Fibroblast of mammary gland (primary cell): ENCODE data around the gene LILRA1.
"Not testable (repeated sequence)": the region's sequence is repeated elsewhere in the genome, so short reads cannot be mapped to it uniquely, and the experiment has no call there.

Experiments
- DNase-seq: peaks from one replicate; pipeline ENCODE4 v3.0.0-alpha.2; 2010; ENCODE audit warnings: low read depth
- H3K4me3 ChIP-seq: 2 replicates; pipeline ENCODE4 v1.5.1; 2011; ENCODE audit warnings: low read depth, mild to moderate bottlenecking, low read length, moderate library complexity; ENCODE audit not compliant: control insufficient read depth
- TF ChIP-seq, protein P1 (sequence below): conservative IDR thresholded peaks from 2 replicates; pipeline ENCODE4 v1.5.1; 2011; ENCODE audit warnings: low read depth, low read length, inconsistent platforms; ENCODE audit not compliant: control insufficient read depth, insufficient read depth

The LILRA1 gene

GRCh38 chr19:54626757-54627156, 33.3 kb downstream of the LILRA1 start:
- no peak for DNase-seq
- TF ChIP-seq, protein P1, sequence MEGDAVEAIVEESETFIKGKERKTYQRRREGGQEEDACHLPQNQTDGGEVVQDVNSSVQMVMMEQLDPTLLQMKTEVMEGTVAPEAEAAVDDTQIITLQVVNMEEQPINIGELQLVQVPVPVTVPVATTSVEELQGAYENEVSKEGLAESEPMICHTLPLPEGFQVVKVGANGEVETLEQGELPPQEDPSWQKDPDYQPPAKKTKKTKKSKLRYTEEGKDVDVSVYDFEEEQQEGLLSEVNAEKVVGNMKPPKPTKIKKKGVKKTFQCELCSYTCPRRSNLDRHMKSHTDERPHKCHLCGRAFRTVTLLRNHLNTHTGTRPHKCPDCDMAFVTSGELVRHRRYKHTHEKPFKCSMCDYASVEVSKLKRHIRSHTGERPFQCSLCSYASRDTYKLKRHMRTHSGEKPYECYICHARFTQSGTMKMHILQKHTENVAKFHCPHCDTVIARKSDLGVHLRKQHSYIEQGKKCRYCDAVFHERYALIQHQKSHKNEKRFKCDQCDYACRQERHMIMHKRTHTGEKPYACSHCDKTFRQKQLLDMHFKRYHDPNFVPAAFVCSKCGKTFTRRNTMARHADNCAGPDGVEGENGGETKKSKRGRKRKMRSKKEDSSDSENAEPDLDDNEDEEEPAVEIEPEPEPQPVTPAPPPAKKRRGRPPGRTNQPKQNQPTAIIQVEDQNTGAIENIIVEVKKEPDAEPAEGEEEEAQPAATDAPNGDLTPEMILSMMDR = no peak
- no peak overlapping the region for H3K4me3 ChIP-seq

DNA sequence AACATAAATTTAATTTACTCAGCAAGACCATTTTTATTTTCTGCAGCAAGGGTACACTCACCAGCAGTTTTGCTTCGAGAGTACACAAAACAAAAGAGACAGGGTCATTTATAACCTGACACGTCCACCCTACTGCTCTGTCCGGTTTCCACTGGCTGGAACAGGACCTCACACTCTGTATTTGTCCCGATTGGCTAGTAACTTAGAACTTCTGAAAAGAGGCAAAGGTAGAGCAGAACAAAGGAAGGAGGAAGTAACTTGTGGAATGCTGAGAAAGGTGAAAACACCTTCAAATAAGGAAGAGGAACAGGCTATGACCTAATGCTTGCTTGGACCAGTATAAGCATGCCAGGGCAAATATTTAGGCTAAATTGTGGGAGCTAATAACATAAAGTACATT, 34.5 kb downstream of the LILRA1 start:
- not testable (repeated sequence) for H3K4me3 ChIP-seq, DNase-seq

- not testable (repeated sequence) for H3K4me3 ChIP-seq
These were observed 36.8 kb downstream of the LILRA1 start, which contains the start of gene LILRB1 for GRCh38 chr19:54630262-54630661. TSS of gene LILRB1 (plus strand) at chr19:54630484. CDS start at chr19:54631074, 590 bp downstream.

GRCh38 chr19:54630782-54631181, 37.4 kb downstream of the LILRA1 start:
- no peak overlapping the region for H3K4me3 ChIP-seq
- TF ChIP-seq, protein P1 = no peak
- no peak for DNase-seq

More at GRCh38 chr19:54630262-54630661, 36.8 kb downstream of the LILRA1 start, which contains the start of gene LILRB1:
- not testable (repeated sequence) for DNase-seq

DNA sequence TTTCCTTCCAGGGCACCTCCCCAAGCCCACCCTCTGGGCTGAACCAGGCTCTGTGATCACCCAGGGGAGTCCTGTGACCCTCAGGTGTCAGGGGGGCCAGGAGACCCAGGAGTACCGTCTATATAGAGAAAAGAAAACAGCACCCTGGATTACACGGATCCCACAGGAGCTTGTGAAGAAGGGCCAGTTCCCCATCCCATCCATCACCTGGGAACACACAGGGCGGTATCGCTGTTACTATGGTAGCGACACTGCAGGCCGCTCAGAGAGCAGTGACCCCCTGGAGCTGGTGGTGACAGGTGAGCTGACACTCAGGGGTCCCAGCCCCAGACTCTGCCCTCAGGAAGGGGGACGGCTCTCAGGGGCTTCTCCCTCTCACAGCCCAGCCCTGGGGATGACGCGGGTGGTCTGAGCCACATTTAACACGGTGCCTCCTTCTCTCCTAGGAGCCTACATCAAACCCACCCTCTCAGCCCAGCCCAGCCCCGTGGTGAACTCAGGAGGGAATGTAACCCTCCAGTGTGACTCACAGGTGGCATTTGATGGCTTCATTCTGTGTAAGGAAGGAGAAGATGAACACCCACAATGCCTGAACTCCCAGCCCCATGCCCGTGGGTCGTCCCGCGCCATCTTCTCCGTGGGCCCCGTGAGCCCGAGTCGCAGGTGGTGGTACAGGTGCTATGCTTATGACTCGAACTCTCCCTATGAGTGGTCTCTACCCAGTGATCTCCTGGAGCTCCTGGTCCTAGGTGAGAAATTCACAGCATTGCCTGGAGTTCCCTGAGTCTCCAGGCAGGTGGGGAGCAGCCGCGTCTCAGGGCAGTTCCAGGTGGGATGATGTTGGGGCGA, 38.3 kb downstream of the LILRA1 start:
- not testable (repeated sequence) for H3K4me3 ChIP-seq, DNase-seq

- not testable (repeated sequence) for DNase-seq, H3K4me3 ChIP-seq
These were observed 39.1 kb downstream of the LILRA1 start for GRCh38 chr19:54632517-54632916.

DNA sequence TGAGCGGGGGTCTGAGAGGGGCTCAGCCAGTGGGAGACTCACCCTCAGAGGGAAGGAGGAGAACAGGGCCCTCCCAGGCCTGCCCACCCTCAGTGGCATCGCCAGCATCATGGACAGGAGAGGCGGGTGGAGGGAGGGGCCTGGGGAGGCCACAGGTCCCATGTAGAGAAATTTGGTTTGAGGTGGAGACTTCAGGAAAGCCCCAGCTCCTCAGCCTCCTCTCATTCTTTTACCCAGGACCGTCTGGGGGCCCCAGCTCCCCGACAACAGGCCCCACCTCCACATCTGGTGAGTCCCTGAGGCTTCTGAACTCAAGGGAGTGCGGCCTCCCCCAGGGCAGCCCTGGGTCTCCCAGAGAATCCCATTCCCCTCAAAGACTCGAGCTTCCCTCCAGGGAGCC, 40.0 kb downstream of the LILRA1 start:
- H3K4me3 ChIP-seq = no peak overlapping the region
- no peak for DNase-seq

DNA sequence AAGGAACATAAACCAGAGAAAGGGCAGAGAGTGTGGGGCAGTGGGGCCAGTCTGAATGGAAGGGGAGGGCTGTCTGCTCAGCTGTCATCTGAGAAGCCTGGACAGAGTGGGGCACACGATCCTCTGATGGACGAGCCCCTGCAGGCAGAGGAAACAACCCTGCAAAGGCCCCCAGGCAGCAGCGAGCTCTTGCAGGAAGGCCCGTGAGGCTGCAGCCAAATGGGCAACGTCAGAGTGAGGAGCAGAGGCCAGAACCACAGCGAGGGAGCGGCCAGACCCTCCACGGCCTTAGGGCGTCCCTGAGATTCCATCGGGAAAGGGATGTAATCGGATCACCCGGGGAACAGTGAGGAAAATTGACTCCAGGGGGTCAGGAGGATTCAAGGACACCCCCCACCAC, 42.6 kb downstream of the LILRA1 start:
- H3K4me3 ChIP-seq, DNase-seq: not testable (repeated sequence)

More for the DNA sequence above, 40.0 kb downstream of the LILRA1 start:
- TF ChIP-seq, protein P1 = no peak

- TF ChIP-seq, protein P1 = no peak
- H3K4me3 ChIP-seq = no peak overlapping the region
- no peak for DNase-seq
These were observed 45.3 kb downstream of the LILRA1 start for GRCh38 chr19:54638683-54639082.

DNA sequence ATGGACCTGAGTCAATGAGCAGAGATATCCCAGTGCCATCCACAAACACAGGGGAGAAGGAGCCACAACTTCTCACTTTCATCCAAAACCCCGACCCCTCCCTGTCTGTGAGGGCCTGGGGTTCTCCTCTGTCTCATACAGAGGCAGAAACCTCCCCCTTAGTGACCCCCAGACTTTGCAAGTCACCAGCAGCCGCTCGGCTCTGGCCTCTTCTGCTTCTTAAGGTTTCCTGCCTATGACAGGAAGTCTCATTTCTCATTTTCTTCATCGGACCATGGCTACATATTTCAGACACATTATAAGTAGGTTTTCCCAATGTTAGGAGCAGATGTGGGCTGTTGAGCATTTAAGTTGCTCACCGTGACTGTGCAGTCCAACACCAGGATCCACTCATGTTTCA, 49.5 kb downstream of the LILRA1 start:
- H3K4me3 ChIP-seq, DNase-seq: not testable (repeated sequence)

DNA sequence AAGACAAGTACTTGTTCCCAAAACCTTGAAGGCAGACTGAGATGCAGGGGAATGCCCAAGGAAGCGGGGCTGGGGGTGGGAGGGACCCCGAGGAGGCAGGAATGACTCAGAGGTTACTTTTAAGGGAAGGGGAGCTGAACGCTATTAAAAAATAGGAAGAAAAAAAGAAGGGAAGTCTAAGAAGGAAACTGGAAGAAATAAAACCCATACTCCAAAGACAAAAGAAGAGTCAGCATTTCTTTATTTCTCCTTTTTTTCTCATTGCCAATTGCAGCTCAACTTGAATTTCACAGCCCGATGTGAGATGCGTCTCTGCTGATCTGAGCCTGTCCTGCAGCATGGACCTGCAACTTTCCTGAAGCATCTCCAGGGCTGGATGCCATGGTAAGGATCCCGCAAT, 50.2 kb downstream of the LILRA1 start:
- not testable (repeated sequence) for DNase-seq, H3K4me3 ChIP-seq
